ENCODE measurements around the gene JSRP1. TPM values are rescaled to one million over a fixed set of nuclear protein-coding genes. Genes with fewer than 3 reads are reported as not detected.

The JSRP1 gene
- total RNA-seq, 1 experiment from 2014 or later: not detected

GRCh38 chr19:2260341-2260805, 4.2 kb upstream of the JSRP1 start:
- H3K4me3 ChIP-seq (ENCODE audit: low read length): no peak overlapping the region
- H4K20me1 ChIP-seq (ENCODE audit: insufficient read depth, low read depth, low read length): no peaks in the 10 kb centered on the region
- no peaks in the 10 kb centered on the region for H3K27me3 ChIP-seq (ENCODE audit: low read length)
- H3K4me1 ChIP-seq (ENCODE audit: low read length): peaks cover 19% of the 10 kb centered on the region
- no peaks in the 10 kb centered on the region for H3K79me2 ChIP-seq (ENCODE audit: low read length)
- no peaks in the 10 kb centered on the region for H3K36me3 ChIP-seq (ENCODE audit: insufficient read depth, low read length)
- no peak overlapping the region for H2AFZ ChIP-seq (ENCODE audit: low read length)
- H3K9ac ChIP-seq (ENCODE audit: low read length): no peak overlapping the region
- no peaks in the 10 kb centered on the region for H3K9me2 ChIP-seq (replicated peaks; ENCODE audit: insufficient read depth, low read length)
- H3K27ac ChIP-seq (ENCODE audit: low read length): no peak overlapping the region
- H3K9me3 ChIP-seq (ENCODE audit: low read length): no peaks in the 10 kb centered on the region
- no peak overlapping the region for H3K4me2 ChIP-seq (ENCODE audit: low read depth, low read length, poor library complexity, severe bottlenecking)
- DNase-seq: no peak

DNA sequence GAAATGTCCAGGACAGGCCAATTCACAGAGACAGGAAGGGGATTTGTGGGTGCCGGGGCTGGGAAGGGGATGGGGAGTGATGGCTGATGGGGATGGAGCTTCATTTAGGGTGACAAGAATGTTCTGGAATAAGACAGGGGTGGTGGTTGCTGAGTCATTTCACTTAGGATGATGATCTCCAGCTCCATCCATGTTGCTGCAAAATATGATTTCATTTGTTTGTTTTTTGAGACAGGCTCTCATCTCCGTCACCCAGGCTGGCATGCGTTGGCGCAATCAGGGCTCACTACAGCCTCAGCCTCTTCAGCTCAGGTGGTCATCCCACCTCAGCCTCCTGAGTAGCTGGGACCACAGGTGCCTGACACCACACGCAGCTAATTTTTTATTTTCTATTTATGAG, 3.1 kb upstream of the JSRP1 start:
- no peak overlapping the region for H2AFZ ChIP-seq (ENCODE audit: low read length)
- no peaks in the 10 kb centered on the region for H3K79me2 ChIP-seq (ENCODE audit: low read length)
- no peaks in the 10 kb centered on the region for H3K9me2 ChIP-seq (replicated peaks; ENCODE audit: insufficient read depth, low read length)
- H3K36me3 ChIP-seq (ENCODE audit: insufficient read depth, low read length): no peaks in the 10 kb centered on the region
- no peaks in the 10 kb centered on the region for H3K27me3 ChIP-seq (ENCODE audit: low read length)
- H3K4me2 ChIP-seq (ENCODE audit: low read depth, low read length, poor library complexity, severe bottlenecking): no peak overlapping the region
- H3K4me3 ChIP-seq (ENCODE audit: low read length): no peak overlapping the region
- peaks cover 17% of the 10 kb centered on the region for H3K4me1 ChIP-seq (ENCODE audit: low read length)
- no peak for DNase-seq
- no peak overlapping the region for H3K27ac ChIP-seq (ENCODE audit: low read length)
- H3K9me3 ChIP-seq (ENCODE audit: low read length): no peaks in the 10 kb centered on the region
- H3K9ac ChIP-seq (ENCODE audit: low read length): no peak overlapping the region
- no peaks in the 10 kb centered on the region for H4K20me1 ChIP-seq (ENCODE audit: insufficient read depth, low read depth, low read length)

- Histone ChIP-seq H3K27me3 (ENCODE audit: low read length) (no peaks in the 10 kb centered on the region), H3K9me2 (replicated peaks; ENCODE audit: insufficient read depth, low read length) (no peaks in the 10 kb centered on the region), H3K79me2 (ENCODE audit: low read length) (no peaks in the 10 kb centered on the region), H3K4me3 (ENCODE audit: low read length) (no peak overlapping the region), H3K9ac (ENCODE audit: low read length) (no peak overlapping the region), H3K9me3 (ENCODE audit: low read length) (no peaks in the 10 kb centered on the region), H2AFZ (ENCODE audit: low read length) (no peak overlapping the region), H3K36me3 (ENCODE audit: insufficient read depth, low read length) (no peaks in the 10 kb centered on the region), H3K4me1 (ENCODE audit: low read length) (peaks cover 25% of the 10 kb centered on the region), H3K27ac (ENCODE audit: low read length) (no peak overlapping the region), H3K4me2 (ENCODE audit: low read depth, low read length, poor library complexity, severe bottlenecking) (no peak overlapping the region), H4K20me1 (ENCODE audit: insufficient read depth, low read depth, low read length) (peaks cover 12% of the 10 kb centered on the region)
- DNase-seq: no peak
These were observed 938 bp downstream of the JSRP1 start for GRCh38 chr19:2255112-2255845.

GRCh38 chr19:2254064-2254872, 1.9 kb downstream of the JSRP1 start:
- H3K4me3 ChIP-seq (ENCODE audit: low read length): no peak overlapping the region
- no peak for DNase-seq
- no peak overlapping the region for H3K9ac ChIP-seq (ENCODE audit: low read length)
- no peak overlapping the region for H3K27ac ChIP-seq (ENCODE audit: low read length)
- H3K9me3 ChIP-seq (ENCODE audit: low read length): no peaks in the 10 kb centered on the region
- peaks cover 25% of the 10 kb centered on the region for H3K4me1 ChIP-seq (ENCODE audit: low read length)
- no peaks in the 10 kb centered on the region for H3K27me3 ChIP-seq (ENCODE audit: low read length)
- no peaks in the 10 kb centered on the region for H3K79me2 ChIP-seq (ENCODE audit: low read length)
- H4K20me1 ChIP-seq (ENCODE audit: insufficient read depth, low read depth, low read length): peaks cover 12% of the 10 kb centered on the region
- H2AFZ ChIP-seq (ENCODE audit: low read length): no peak overlapping the region
- no peaks in the 10 kb centered on the region for H3K36me3 ChIP-seq (ENCODE audit: insufficient read depth, low read length)
- H3K4me2 ChIP-seq (ENCODE audit: low read depth, low read length, poor library complexity, severe bottlenecking): no peak overlapping the region
- H3K9me2 ChIP-seq (replicated peaks; ENCODE audit: insufficient read depth, low read length): no peaks in the 10 kb centered on the region

GRCh38 chr19:2253106-2254063, 2.8 kb downstream of the JSRP1 start:
- Histone ChIP-seq H3K9me3 (ENCODE audit: low read length) (no peaks in the 10 kb centered on the region), H3K36me3 (ENCODE audit: insufficient read depth, low read length) (no peaks in the 10 kb centered on the region), H3K79me2 (ENCODE audit: low read length) (no peaks in the 10 kb centered on the region), H4K20me1 (ENCODE audit: insufficient read depth, low read depth, low read length) (peaks cover 19% of the 10 kb centered on the region), H3K27me3 (ENCODE audit: low read length) (no peaks in the 10 kb centered on the region), H3K4me3 (ENCODE audit: low read length) (no peak overlapping the region), H3K4me1 (ENCODE audit: low read length) (peaks cover 22% of the 10 kb centered on the region), H2AFZ (ENCODE audit: low read length) (no peak overlapping the region), H3K9ac (ENCODE audit: low read length) (no peak overlapping the region), H3K4me2 (ENCODE audit: low read depth, low read length, poor library complexity, severe bottlenecking) (peak overlapping the region; percentile 47), H3K27ac (ENCODE audit: low read length) (no peak overlapping the region), H3K9me2 (replicated peaks; ENCODE audit: insufficient read depth, low read length) (no peaks in the 10 kb centered on the region)
- DNase-seq: peak; percentile 81

DNA sequence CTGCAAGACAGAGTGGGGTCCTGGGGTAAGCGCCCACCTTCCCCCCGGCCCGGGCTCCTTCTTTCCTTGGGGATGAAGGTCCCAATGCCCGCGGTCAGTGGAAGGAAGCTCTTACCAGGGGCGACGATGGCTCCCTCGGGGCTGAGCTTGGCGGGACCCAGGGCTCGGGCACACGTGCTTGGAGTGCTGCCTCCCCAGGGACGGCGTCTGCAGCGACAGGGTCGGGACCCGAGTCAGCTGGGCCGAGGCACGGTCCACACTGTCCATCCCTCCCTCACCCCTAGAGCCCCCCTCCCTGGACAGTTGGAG, 3.5 kb downstream of the JSRP1 start:
- H3K9ac ChIP-seq (ENCODE audit: low read length): no peak overlapping the region
- peaks cover 19% of the 10 kb centered on the region for H4K20me1 ChIP-seq (ENCODE audit: insufficient read depth, low read depth, low read length)
- no peak overlapping the region for H2AFZ ChIP-seq (ENCODE audit: low read length)
- no peaks in the 10 kb centered on the region for H3K36me3 ChIP-seq (ENCODE audit: insufficient read depth, low read length)
- no peak for DNase-seq
- H3K4me2 ChIP-seq (ENCODE audit: low read depth, low read length, poor library complexity, severe bottlenecking): peak overlapping the region; percentile 47
- H3K79me2 ChIP-seq (ENCODE audit: low read length): no peaks in the 10 kb centered on the region
- no peaks in the 10 kb centered on the region for H3K9me3 ChIP-seq (ENCODE audit: low read length)
- no peak overlapping the region for H3K27ac ChIP-seq (ENCODE audit: low read length)
- no peaks in the 10 kb centered on the region for H3K9me2 ChIP-seq (replicated peaks; ENCODE audit: insufficient read depth, low read length)
- no peak overlapping the region for H3K4me3 ChIP-seq (ENCODE audit: low read length)
- H3K27me3 ChIP-seq (ENCODE audit: low read length): no peaks in the 10 kb centered on the region
- H3K4me1 ChIP-seq (ENCODE audit: low read length): peaks cover 15% of the 10 kb centered on the region

- H3K4me1 ChIP-seq (ENCODE audit: low read length): peaks cover 15% of the 10 kb centered on the region
- H3K79me2 ChIP-seq (ENCODE audit: low read length): no peaks in the 10 kb centered on the region
- no peaks in the 10 kb centered on the region for H3K27me3 ChIP-seq (ENCODE audit: low read length)
- H4K20me1 ChIP-seq (ENCODE audit: insufficient read depth, low read depth, low read length): peaks cover 19% of the 10 kb centered on the region
- no peaks in the 10 kb centered on the region for H3K9me3 ChIP-seq (ENCODE audit: low read length)
- no peak overlapping the region for H3K4me3 ChIP-seq (ENCODE audit: low read length)
- no peak overlapping the region for H2AFZ ChIP-seq (ENCODE audit: low read length)
- H3K4me2 ChIP-seq (ENCODE audit: low read depth, low read length, poor library complexity, severe bottlenecking): no peak overlapping the region
- H3K9ac ChIP-seq (ENCODE audit: low read length): no peak overlapping the region
- DNase-seq: no peak
- no peaks in the 10 kb centered on the region for H3K36me3 ChIP-seq (ENCODE audit: insufficient read depth, low read length)
- H3K9me2 ChIP-seq (replicated peaks; ENCODE audit: insufficient read depth, low read length): no peaks in the 10 kb centered on the region
- H3K27ac ChIP-seq (ENCODE audit: low read length): no peak overlapping the region
These were observed 4.0 kb downstream of the JSRP1 start for GRCh38 chr19:2252055-2252796.

Measured in Karpas-422 (cell line).